Liver (tissue), 9 donors: ENCODE results near the gene MARK3. TPM values are rescaled to one million over a fixed set of nuclear protein-coding genes. Genes with fewer than 3 reads are reported as not detected.

Experiments
- DNase-seq: peaks from one replicate; pipeline ENCODE4 v3.0.0-alpha.2; 2017; ENCODE audit warnings: low spot score
- H3K27ac ChIP-seq, 2 donors: one replicate each; pipeline ENCODE4 v1.7.0; 2013; ENCODE audit warnings: inconsistent platforms in 2 of 2, low read length in 2 of 2, control low read depth in 1 of 2, low read depth in 1 of 2, mild to moderate bottlenecking in 1 of 2
- H3K27me3 ChIP-seq, 4 donors: one replicate each; pipeline versions ENCODE4 v1.6.1 to v1.7.0; 2013; ENCODE audit warnings: low read length in 3 of 4, inconsistent platforms in 1 of 4, mild to moderate bottlenecking in 1 of 4, moderate library complexity in 1 of 4; ENCODE audit not compliant: control insufficient read depth in 4 of 4, insufficient read depth in 4 of 4
- H3K36me3 ChIP-seq, 4 donors: one replicate each; pipeline versions ENCODE4 v1.6.1 to v1.7.0; 2013; ENCODE audit warnings: low read length in 3 of 4, mild to moderate bottlenecking in 3 of 4, low read depth in 1 of 4, moderate library complexity in 1 of 4; ENCODE audit not compliant: control insufficient read depth in 4 of 4, insufficient read depth in 3 of 4
- H3K4me1 ChIP-seq, 4 donors: one replicate each; pipeline versions ENCODE4 v1.6.1 to v1.7.0; 2013; ENCODE audit warnings: low read length in 3 of 4, mild to moderate bottlenecking in 3 of 4, moderate library complexity in 1 of 4; ENCODE audit not compliant: control insufficient read depth in 4 of 4, insufficient read depth in 4 of 4
- H3K4me3 ChIP-seq, 3 donors: one replicate each; pipeline versions ENCODE4 v1.6.1 to v1.7.0; 2013; ENCODE audit warnings: low read length in 3 of 3, control low read depth in 1 of 3, low read depth in 1 of 3, mild to moderate bottlenecking in 1 of 3
- H3K9ac ChIP-seq, 2 donors: one replicate each; pipeline ENCODE4 v1.7.0; 2013; ENCODE audit warnings: low read length in 2 of 2, mild to moderate bottlenecking in 2 of 2, moderate library complexity in 2 of 2, control low read depth in 1 of 2, low read depth in 1 of 2
- H3K9me3 ChIP-seq, 4 donors: one replicate each; pipeline versions ENCODE4 v1.6.1 to v1.7.0; 2013; ENCODE audit warnings: low read length in 3 of 4; ENCODE audit not compliant: control insufficient read depth in 4 of 4
- CTCF ChIP-seq: fragments of 150-350 bp; IDR thresholded peaks from 2 replicates; pipeline ENCODE4 v1.5.1; 2017; ENCODE audit warnings: improper control_type of control experiment, low read depth, low read length; ENCODE audit not compliant: missing input control
- EGR1 ChIP-seq, 2 donors: IDR thresholded peaks; 2 replicates each; pipeline ENCODE4 v1.6.1; 2016 to 2018; ENCODE audit warnings: antibody characterized with exemption in 2 of 2, low read depth in 2 of 2
- FOXA1 ChIP-seq: IDR thresholded peaks from 2 replicates; pipeline ENCODE4 v1.6.1; 2016; ENCODE audit warnings: antibody characterized with exemption
- FOXA2 ChIP-seq: IDR thresholded peaks from 2 replicates; pipeline ENCODE4 v1.6.1; 2016; ENCODE audit warnings: antibody characterized with exemption
- GABPA ChIP-seq, 2 donors: IDR thresholded peaks in 1 of 2; conservative IDR thresholded peaks in 1 of 2; 2 replicates each; pipeline ENCODE4 v1.6.1; 2016; ENCODE audit warnings: antibody characterized with exemption in 2 of 2, mild to moderate bottlenecking in 1 of 2, moderate library complexity in 1 of 2
- HNF4A ChIP-seq, 2 donors: conservative IDR thresholded peaks; 2 replicates each; pipeline ENCODE4 v1.6.1; 2016; ENCODE audit warnings: antibody characterized with exemption in 2 of 2, mild to moderate bottlenecking in 2 of 2
- HNF4G ChIP-seq: IDR thresholded peaks from 2 replicates; pipeline ENCODE4 v1.6.1; 2016; ENCODE audit warnings: antibody characterized with exemption
- JUND ChIP-seq, 2 donors: IDR thresholded peaks; 2 replicates each; pipeline ENCODE4 v1.6.1; 2016; ENCODE audit warnings: antibody characterized with exemption in 2 of 2
- NR2F2 ChIP-seq: IDR thresholded peaks from 2 replicates; pipeline ENCODE4 v1.6.1; 2016; ENCODE audit warnings: antibody characterized with exemption
- RAD21 ChIP-seq, 2 donors: IDR thresholded peaks; 2 replicates each; pipeline ENCODE4 v1.6.1; 2016; ENCODE audit warnings: antibody characterized with exemption in 2 of 2, mild to moderate bottlenecking in 2 of 2
- REST ChIP-seq: IDR thresholded peaks from 2 replicates; pipeline ENCODE4 v1.6.1; 2016; ENCODE audit warnings: antibody characterized with exemption, mild to moderate bottlenecking
- RXRA ChIP-seq, 2 donors: IDR thresholded peaks; 2 replicates each; pipeline ENCODE4 v1.6.1; 2017 to 2018; ENCODE audit warnings: antibody characterized with exemption in 2 of 2, mild to moderate bottlenecking in 1 of 2
- SP1 ChIP-seq: IDR thresholded peaks from 2 replicates; pipeline ENCODE4 v1.6.1; 2018; ENCODE audit warnings: antibody characterized with exemption, mild to moderate bottlenecking
- YY1 ChIP-seq: IDR thresholded peaks from 2 replicates; pipeline ENCODE4 v1.6.1; 2016; ENCODE audit warnings: antibody characterized with exemption, mild to moderate bottlenecking
- ZBTB33 ChIP-seq: IDR thresholded peaks from 2 replicates; pipeline ENCODE4 v1.6.1; 2016; ENCODE audit warnings: antibody characterized with exemption
- WGBS: extraction: QIAGEN DNeasy Blood & Tissue Kit; methylation state at CpG from one replicate; pipeline ENCODE4 v1.1.7; 2013; 5-methylcytosine and 5-hydroxymethylcytosine counted together
- polyA plus RNA-seq, 2 donors: library from polyadenylated mRNA; stranded (reverse) in 1 of 2; unstranded in 1 of 2; fragments of 200-250 nt in 1 of 2; fragments of >200 nt in 1 of 2; fragmentation: Nextera tagmentation in 1 of 2; extraction: Ambion mirVana in 1 of 2; gene quantifications; one replicate each; pipeline versions ENCODE4 v1.2.1 to v1.2.3, GENCODE V29; 2013 to 2015
- total RNA-seq, 2 donors: library from RNA; depleted of rRNA; stranded (reverse); fragments of >200 nt; gene quantifications; one replicate each; pipeline ENCODE4 v1.2.3, GENCODE V29; 2014
- donor health status: healthy.
- donor health status: healthy.
- donor health status: healthy.
- donor health status: healthy.
- donor health status: healthy.

The MARK3 gene
- total and polyA plus RNA-seq, 4 donors = 14.1 to 86.0 (median 33.0) TPM

GRCh38 chr14:103398427-103399195 is 13.4 kb downstream of the MARK3 start:
- 82% methylated on average over 7 of the region's 7 CpGs for WGBS
- H3K27ac ChIP-seq = no peak overlapping the region
- DNase-seq = no peak

More at GRCh38 chr14:103398427-103399195, 13.4 kb downstream of the MARK3 start:
- H3K9me3 ChIP-seq = no peaks in the 10 kb centered on the region
- no peaks in the 10 kb centered on the region for H3K27me3 ChIP-seq
- H3K4me3 ChIP-seq = no peak overlapping the region
- no peak overlapping the region for H3K9ac ChIP-seq
- H3K4me1 ChIP-seq = peaks cover 8 to 20% (median 10%) of the 10 kb centered on the region in 4 donors
- no peaks in the 10 kb centered on the region for H3K36me3 ChIP-seq
- TF ChIP-seq RXRA (IDR thresholded peaks at IDR 0.05) (no peak), FOXA2 (no peak), YY1 (no peak), SP1 (no peak), ZBTB33 (no peak), RAD21 (IDR thresholded peaks at IDR 0.05) (no peak), REST (no peak), HNF4A (conservative IDR thresholded peaks at IDR 0.05) (no peak), JUND (IDR thresholded peaks at IDR 0.05) (no peak), EGR1 (IDR thresholded peaks at IDR 0.05; ENCODE audit: low read depth in 2 of 2) (no peak), GABPA (IDR thresholded peaks at IDR 0.05 in 1 of 2, conservative IDR thresholded peaks at IDR 0.05 in 1 of 2) (no peak), FOXA1 (no peak), CTCF (no peak), HNF4G (no peak), NR2F2 (no peak)
